HL-60 (cell line): ENCODE data around the gene NKD2.

Experiments
- DNase-seq, 2 experiments: peaks; one replicate each; pipeline ENCODE4 v3.0.0-alpha.2; 2010 to 2020; ENCODE audit warnings: low read depth in 1 of 2, low spot score in 1 of 2
- H3K27ac ChIP-seq: fragments of 250-450 bp; sonication (Bioruptor Pico); replicated peaks from 2 replicates; pipeline ENCODE4 v1.5.1; 2020; ENCODE audit warnings: mild to moderate bottlenecking, moderate library complexity
- H3K27me3 ChIP-seq: fragments of 250-450 bp; sonication (Bioruptor Pico); 2 replicates; pipeline ENCODE4 v1.5.1; 2021; ENCODE audit warnings: mild to moderate bottlenecking, moderate library complexity; ENCODE audit not compliant: insufficient read depth, poor library complexity, severe bottlenecking
- H3K4me3 ChIP-seq: replicated peaks from 2 replicates; pipeline ENCODE4 v1.5.1; 2011; ENCODE audit warnings: mild to moderate bottlenecking, control low read depth, low read length; ENCODE audit not compliant: insufficient read depth
- GABPA ChIP-seq: IDR thresholded peaks from 2 replicates; pipeline ENCODE4 v1.6.1; 2012; ENCODE audit warnings: low read depth
- POLR2AphosphoS5 ChIP-seq: IDR thresholded peaks from 2 replicates; pipeline ENCODE4 v1.6.1; 2012; ENCODE audit warnings: low read depth
- SPI1 ChIP-seq: IDR thresholded peaks from 2 replicates; pipeline ENCODE4 v1.6.1; 2012; ENCODE audit warnings: low read depth, mild to moderate bottlenecking, borderline replicate concordance
- TF ChIP-seq, protein P1 (sequence below): IDR thresholded peaks from 2 replicates; pipeline ENCODE4 v1.6.1; 2012; ENCODE audit warnings: low read depth; ENCODE audit not compliant: insufficient replicate concordance
- TF ChIP-seq, protein P2 (sequence below): IDR thresholded peaks from one replicate; pipeline ENCODE4 v1.5.1; 2011; ENCODE audit warnings: low read length, control low read depth, inconsistent platforms; ENCODE audit not compliant: insufficient read depth

NKD2 gene

DNA sequence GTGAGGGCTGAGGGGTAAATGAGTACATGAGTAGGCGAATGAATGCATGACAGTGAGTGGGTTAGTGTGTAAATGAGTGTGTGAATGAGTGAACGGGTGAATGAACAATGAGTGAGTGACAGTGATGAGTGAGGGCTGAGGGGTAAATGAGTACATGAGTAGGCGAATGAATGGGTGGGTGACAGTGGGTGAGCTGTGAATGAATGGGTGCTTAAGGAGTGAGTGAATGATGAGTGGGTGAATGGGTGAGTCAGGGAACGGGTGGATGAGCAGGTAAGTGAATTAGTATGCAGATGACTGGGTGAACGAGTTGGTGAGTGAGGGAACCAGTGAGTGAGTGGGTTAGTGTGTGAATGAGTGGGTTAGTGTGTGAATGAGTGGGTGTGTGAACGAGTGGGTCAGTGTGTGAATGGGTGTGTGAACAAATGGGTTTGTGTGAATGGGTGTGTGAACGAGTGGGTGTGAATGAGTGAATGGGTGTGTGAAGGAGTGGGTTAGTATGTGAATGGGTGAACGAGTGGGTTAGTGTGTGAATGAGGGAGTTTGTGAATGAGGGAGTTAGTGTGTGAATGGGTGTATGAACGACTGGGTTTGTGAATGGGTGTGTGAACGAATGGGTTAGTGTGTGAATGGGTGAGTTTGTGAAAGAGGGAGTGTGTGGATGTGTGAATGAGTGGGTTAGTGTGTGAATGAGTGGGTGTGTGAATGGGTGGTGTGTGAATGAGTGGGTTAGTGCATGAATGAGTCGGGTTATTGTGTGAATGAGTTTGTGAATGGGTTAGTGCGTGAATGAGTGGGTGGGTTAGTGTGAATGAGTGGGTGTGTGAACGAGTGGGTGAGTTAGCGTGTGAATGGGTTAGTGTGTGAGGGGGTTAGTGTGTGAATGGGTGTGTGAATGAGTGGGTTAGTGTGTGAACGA is 32.9 kb downstream of the NKD2 start:
- H3K4me3 ChIP-seq = no peak overlapping the region
- no peaks in the 10 kb centered on the region for H3K27me3 ChIP-seq
- no peak overlapping the region for H3K27ac ChIP-seq
- DNase-seq = no peak
- TF ChIP-seq SPI1 = no peak
- TF ChIP-seq GABPA = no peak
- TF ChIP-seq POLR2AphosphoS5 = no peak
- TF ChIP-seq, protein P1, sequence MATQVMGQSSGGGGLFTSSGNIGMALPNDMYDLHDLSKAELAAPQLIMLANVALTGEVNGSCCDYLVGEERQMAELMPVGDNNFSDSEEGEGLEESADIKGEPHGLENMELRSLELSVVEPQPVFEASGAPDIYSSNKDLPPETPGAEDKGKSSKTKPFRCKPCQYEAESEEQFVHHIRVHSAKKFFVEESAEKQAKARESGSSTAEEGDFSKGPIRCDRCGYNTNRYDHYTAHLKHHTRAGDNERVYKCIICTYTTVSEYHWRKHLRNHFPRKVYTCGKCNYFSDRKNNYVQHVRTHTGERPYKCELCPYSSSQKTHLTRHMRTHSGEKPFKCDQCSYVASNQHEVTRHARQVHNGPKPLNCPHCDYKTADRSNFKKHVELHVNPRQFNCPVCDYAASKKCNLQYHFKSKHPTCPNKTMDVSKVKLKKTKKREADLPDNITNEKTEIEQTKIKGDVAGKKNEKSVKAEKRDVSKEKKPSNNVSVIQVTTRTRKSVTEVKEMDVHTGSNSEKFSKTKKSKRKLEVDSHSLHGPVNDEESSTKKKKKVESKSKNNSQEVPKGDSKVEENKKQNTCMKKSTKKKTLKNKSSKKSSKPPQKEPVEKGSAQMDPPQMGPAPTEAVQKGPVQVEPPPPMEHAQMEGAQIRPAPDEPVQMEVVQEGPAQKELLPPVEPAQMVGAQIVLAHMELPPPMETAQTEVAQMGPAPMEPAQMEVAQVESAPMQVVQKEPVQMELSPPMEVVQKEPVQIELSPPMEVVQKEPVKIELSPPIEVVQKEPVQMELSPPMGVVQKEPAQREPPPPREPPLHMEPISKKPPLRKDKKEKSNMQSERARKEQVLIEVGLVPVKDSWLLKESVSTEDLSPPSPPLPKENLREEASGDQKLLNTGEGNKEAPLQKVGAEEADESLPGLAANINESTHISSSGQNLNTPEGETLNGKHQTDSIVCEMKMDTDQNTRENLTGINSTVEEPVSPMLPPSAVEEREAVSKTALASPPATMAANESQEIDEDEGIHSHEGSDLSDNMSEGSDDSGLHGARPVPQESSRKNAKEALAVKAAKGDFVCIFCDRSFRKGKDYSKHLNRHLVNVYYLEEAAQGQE = no peak
- TF ChIP-seq, protein P2, sequence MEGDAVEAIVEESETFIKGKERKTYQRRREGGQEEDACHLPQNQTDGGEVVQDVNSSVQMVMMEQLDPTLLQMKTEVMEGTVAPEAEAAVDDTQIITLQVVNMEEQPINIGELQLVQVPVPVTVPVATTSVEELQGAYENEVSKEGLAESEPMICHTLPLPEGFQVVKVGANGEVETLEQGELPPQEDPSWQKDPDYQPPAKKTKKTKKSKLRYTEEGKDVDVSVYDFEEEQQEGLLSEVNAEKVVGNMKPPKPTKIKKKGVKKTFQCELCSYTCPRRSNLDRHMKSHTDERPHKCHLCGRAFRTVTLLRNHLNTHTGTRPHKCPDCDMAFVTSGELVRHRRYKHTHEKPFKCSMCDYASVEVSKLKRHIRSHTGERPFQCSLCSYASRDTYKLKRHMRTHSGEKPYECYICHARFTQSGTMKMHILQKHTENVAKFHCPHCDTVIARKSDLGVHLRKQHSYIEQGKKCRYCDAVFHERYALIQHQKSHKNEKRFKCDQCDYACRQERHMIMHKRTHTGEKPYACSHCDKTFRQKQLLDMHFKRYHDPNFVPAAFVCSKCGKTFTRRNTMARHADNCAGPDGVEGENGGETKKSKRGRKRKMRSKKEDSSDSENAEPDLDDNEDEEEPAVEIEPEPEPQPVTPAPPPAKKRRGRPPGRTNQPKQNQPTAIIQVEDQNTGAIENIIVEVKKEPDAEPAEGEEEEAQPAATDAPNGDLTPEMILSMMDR = no peak

DNA sequence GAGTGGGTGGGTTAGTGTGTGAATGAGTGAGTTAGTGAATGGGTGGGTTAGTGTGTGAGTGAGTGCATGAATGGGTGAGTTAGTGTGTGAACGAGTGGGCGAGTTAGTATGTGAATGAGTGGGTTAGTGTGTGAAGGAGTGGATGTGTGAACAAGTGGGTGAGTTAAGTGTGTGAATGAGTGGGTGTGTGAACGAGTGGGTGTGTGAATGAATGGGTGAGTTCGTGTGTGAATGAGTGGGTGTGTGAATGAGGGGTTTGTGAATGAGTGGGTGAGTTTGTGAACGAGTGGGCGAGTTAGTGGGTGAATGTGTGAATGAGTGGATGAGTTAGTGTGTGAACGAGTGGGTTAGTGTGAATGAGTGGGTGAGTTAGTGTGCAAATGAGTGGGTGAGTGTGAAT is 34.0 kb downstream of the NKD2 start:
- DNase-seq = no peak
- Histone ChIP-seq H3K27me3 (no peaks in the 10 kb centered on the region), H3K27ac (no peak overlapping the region), H3K4me3 (no peak overlapping the region)
- TF ChIP-seq, protein P1 = no peak
- TF ChIP-seq, protein P2 = no peak
- TF ChIP-seq POLR2AphosphoS5 (no peak), GABPA (no peak), SPI1 (no peak)

DNA sequence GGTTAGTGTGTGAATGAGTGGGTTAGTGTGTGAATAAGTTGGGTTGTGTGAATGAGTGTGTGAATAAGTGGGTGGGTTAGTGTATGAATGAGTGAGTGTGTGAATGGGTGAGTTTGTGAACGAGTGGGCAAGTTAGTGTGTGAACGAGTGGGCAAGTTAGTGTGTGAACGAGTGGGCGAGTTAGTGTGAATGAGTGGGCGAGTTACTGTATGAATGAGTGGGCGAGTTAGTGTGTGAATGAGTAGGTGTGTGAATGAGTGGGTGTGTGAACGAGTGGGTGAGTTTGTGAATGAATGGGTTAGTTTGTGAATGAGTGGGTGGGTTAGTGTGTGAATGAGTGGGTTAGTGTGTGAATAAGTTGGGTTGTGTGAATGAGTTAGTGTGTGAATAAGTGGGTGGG is 34.7 kb downstream of the NKD2 start:
- DNase-seq = no peak
- TF ChIP-seq, protein P2 = no peak
- no peak for TF ChIP-seq GABPA
- TF ChIP-seq SPI1 = no peak
- TF ChIP-seq, protein P1 = no peak
- no peak for TF ChIP-seq POLR2AphosphoS5
- H3K4me3 ChIP-seq = no peak overlapping the region
- no peaks in the 10 kb centered on the region for H3K27me3 ChIP-seq
- no peak overlapping the region for H3K27ac ChIP-seq
